ENCODE results near the gene ERCC4.
A peak's percentile ranks its signal among the peaks of the same experiment; 100 is the strongest.
"Not testable (repeated sequence)": the region's sequence is repeated elsewhere in the genome, so short reads cannot be mapped to it uniquely, and the experiment has no call there.

ERCC4 gene
- 17.7 to 32.5 (median 31.0) reads per million in 3 experiments for total RNA-seq

GRCh38 chr16:13919683-13920509 lies at the start of gene ERCC4:
Gene ERCC4, plus strand, starts transcription at chr16:13920154. Its CDS starts 12 bp downstream, at chr16:13920166.
- DNase-seq, result peak; percentile 100

DNA sequence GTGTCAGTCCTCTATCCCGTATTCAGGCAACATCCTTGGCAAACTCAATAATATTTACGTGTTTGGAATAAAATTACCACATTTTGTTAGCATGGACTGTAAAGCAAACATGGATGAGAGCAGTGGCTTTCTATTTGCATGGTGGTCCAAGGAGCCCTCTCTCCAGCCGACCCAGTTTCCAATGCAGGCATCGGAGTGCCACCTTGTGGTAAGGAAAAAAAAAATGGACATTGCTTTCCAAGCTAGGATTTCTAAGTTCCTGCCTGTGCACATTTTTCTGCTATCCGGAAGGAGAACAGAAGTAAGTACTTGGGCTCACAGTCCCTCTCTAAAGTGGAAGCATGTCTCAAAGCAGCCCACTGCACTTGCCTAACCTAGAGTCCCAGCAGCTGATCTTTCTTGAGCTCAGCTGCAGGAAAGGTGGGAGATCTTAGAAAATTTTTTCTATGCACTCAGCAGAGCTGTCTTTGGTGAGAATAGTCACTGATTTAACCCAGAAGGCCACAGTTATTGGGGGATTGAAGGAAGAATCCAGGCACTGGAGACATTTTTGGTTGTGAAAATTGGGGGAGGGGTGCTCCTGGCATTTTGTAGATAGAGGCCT lies 46.0 kb upstream of the ERCC4 start:
- DNase-seq, result no peak

- no peak for DNase-seq
Measured at GRCh38 chr16:13875614-13876284, 44.2 kb upstream of the ERCC4 start.

DNA sequence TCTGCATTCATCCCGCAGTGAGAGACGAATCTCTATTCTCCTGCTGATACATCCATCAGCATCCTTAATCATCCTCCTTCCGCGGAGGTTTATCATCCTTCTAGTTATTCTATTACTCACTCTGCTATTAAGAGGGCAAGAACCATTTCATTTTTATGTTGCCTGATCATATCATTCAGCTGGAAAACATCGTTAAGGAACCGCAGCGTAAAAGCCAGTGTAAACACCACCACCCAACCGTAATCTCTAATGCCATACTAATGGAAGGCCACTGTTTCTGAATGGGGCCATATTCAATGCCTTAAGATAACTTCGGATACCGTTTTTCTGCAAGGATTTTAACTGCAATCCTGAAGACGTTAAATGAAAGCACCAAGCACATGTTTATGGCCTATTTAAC lies 36.7 kb upstream of the ERCC4 start:
- DNase-seq, result no peak

- no peak for DNase-seq
Measured at GRCh38 chr16:13883881-13884280, 36.1 kb upstream of the ERCC4 start.

- DNase-seq, result no peak
Measured at GRCh38 chr16:13885700-13886099, 34.3 kb upstream of the ERCC4 start.

GRCh38 chr16:13886608-13887007 lies 33.3 kb upstream of the ERCC4 start:
- DNase-seq, result no peak

DNA sequence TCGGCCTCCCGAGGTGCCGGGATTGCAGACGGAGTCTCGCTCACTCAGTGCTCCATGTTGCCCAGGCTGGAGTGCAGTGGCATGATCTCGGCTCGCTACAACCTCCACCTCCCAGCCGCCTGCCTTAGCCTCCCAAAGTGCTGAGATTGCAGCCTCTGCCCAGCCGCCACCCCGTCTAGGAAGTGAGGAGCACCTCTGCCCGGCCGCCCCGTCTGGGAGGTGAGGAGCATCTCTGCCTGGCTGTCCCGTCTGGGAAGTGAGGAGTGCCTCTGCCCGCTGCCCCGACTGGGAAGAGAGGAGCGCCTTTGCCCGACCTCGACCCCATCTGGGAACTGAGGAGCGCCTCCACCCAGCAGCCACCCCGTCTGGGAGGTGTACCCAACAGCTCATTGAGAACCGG lies 30.6 kb upstream of the ERCC4 start:
- not testable (repeated sequence) for DNase-seq

DNA sequence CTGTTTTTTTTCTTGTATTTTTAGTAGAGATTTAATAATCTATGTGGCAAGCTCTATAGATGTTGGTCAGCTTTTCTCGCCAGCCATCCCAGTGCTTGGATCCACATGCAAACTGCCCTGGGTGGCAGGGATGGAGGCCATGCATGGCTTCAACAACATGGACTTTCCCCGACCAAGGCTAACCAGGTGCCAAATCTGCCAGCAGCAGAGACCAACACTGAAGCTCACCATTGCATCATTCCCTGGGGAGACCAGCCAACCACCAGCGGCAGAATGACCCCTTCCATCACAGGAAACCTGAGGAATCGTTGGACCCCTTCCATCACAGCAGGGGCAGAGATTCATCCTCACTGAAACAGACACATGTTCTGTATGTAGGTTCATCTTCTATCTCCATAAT lies 27.7 kb upstream of the ERCC4 start:
- no peak for DNase-seq

- no peak for DNase-seq
Measured at GRCh38 chr16:13895516-13895915, 24.4 kb upstream of the ERCC4 start.

DNA sequence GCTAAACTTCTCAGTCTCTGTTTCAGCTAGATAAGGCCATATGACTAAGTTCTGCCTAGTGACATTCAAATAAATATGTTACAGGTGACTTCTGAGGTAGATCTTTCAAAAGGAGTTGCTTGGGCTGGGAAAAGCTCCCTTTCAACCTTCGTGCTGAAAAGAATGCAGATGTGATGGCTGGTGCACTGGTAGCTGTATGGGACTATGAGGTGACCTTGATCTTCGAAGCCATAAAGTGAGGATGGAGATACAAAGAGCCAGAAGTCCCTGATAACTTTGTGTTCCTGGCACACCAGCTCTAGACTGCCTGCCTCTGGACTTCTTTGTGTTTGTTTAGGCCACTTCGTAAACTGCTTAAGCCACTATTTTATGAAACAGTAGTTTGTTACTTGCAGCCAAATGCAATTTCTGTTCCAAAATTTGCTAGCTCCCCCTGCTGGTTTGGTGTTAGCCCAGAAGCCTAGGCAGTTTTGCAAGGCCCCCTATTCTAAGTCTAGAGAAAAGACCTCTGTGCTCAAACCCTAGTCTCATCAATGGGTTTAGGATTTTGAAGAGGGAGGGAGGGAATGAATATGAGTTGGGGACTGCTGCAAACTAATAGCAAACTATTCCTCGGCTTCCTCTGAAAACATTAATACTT lies 23.3 kb upstream of the ERCC4 start:
- no peak for DNase-seq

GRCh38 chr16:13897806-13898205 lies 22.1 kb upstream of the ERCC4 start:
- DNase-seq, result no peak

- DNase-seq, result no peak
Measured at GRCh38 chr16:13898233-13898632, 21.7 kb upstream of the ERCC4 start.

- DNase-seq, result no peak
Measured at GRCh38 chr16:13902052-13902451, 17.9 kb upstream of the ERCC4 start.

- DNase-seq, result no peak
Measured at GRCh38 chr16:13902677-13903076, 17.3 kb upstream of the ERCC4 start.

DNA sequence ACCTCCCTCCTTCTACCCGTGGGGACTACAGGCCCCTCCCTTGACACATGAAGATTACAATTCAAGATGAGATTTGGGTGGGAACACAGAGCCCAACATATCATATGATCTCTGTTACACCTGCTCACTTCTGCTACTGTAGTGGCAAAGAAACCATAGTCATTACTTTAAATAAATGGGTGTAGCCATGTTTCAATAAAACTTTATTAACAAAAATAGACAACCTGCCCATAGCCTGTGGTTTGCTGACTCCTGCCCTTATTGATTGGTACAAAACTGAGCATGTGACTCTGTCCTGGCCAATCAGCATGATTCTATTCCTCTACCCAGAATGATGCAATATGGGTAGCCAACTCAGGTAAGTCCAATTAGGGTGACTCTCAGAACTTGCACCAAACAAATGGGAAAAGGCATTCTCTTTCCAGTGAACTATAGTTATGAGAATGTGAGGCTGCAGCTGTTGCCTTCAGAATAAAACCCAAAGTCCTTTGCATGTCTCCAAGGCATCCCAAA lies 15.7 kb upstream of the ERCC4 start:
- no peak for DNase-seq

GRCh38 chr16:13904822-13905221 lies 15.1 kb upstream of the ERCC4 start:
- not testable (repeated sequence) for DNase-seq

- DNase-seq, result no peak
Measured at GRCh38 chr16:13906168-13907089, 13.5 kb upstream of the ERCC4 start.

- DNase-seq, result no peak
Measured at GRCh38 chr16:13907431-13907830, 12.5 kb upstream of the ERCC4 start.

DNA sequence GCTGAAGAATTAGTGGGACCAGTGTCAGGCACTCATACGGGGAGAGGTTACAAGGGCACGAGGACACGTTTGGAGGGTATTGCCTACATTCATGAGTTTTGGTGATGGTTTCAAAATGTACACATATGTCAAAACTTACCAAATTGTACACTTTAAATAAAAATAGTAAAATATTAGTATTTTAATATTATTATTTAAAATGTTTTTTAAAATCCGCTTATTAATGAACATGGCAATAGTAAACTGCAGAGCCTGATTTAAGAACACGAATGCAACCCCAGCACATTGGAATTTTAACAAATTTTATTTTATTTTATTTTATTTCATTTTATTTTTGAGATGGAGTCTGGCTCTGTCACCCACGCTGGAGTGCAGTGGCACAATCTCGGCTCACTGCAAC lies 10.9 kb upstream of the ERCC4 start:
- no peak for DNase-seq

DNA sequence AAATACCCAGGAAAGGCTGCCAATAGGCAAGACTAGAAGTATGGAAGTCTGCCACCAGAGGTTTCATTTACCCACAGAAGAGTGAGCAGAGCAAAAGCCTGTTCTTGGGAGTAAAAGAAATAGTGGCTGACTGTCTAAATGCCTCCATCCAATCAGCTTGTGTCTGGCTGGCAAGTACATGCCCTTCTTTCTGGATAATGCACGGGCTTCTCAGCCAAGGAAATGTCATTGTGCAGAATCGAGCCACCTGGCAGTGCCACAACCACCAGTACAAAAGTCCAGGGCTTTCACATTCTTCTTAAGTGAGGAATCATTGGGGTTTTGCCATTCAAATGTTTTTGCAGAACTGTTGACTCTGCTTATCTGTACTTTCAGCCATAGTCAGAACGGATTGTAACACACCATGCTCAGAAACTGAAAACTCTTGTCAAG lies 10.1 kb upstream of the ERCC4 start:
- no peak for DNase-seq

DNA sequence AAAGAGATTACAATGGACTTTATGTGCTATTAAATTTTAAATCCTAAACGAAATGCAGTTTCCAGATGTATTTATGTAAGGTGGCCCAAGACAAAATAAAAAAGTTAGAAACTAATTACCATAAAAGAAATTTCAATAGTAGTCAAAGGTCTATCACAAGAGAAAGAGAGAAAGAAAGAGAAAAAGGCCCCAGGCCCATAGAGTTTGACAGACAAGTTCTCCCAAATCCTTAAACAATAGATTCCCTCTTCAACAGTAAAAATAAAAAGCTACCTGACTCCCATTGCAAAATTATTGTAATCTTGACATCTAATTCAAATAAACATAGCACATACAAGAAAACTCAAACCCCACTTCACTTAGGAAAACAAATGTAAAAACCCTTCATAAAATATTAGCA lies 8.6 kb upstream of the ERCC4 start:
- DNase-seq, result no peak
